H9 (cell line): ENCODE data around the gene SH3TC1. TPM values are rescaled to one million over a fixed set of nuclear protein-coding genes. Genes with fewer than 3 reads are reported as not detected.

Experiments used
- DNase-seq: peaks from one replicate; pipeline ENCODE4 v3.0.0-alpha.2; 2017
- H2AFZ ChIP-seq: one replicate; pipeline ENCODE4 v1.6.1; 2013; ENCODE audit warnings: mild to moderate bottlenecking, low read length, control low read depth, moderate library complexity
- H2AK5ac ChIP-seq: 2 replicates; pipeline ENCODE4 v1.6.1; 2013; ENCODE audit warnings: low read length, control low read depth, mixed read lengths; ENCODE audit not compliant: insufficient read length
- H2BK120ac ChIP-seq: one replicate; pipeline ENCODE4 v1.6.1; 2013; ENCODE audit warnings: low read depth, mild to moderate bottlenecking, low read length, control low read depth, inconsistent platforms; ENCODE audit not compliant: poor library complexity, severe bottlenecking
- H2BK12ac ChIP-seq: 2 replicates; pipeline ENCODE4 v1.6.1; 2013; ENCODE audit warnings: low read length, control low read depth, mixed read lengths, low read depth; ENCODE audit not compliant: insufficient read length
- H2BK15ac ChIP-seq: 2 replicates; pipeline ENCODE4 v1.6.1; 2013; ENCODE audit warnings: low read depth, low read length, control low read depth
- H2BK20ac ChIP-seq: one replicate; pipeline ENCODE4 v1.6.1; 2013; ENCODE audit warnings: low read depth, mild to moderate bottlenecking, low read length, control low read depth, inconsistent platforms; ENCODE audit not compliant: poor library complexity, severe bottlenecking
- H2BK5ac ChIP-seq: 2 replicates; pipeline ENCODE4 v1.6.1; 2013; ENCODE audit warnings: low read length, control low read depth, mixed read lengths; ENCODE audit not compliant: insufficient read length
- H3K14ac ChIP-seq: 2 replicates; pipeline ENCODE4 v1.6.1; 2013; ENCODE audit warnings: low read length, control low read depth; ENCODE audit not compliant: insufficient read depth
- H3K18ac ChIP-seq: 2 replicates; pipeline ENCODE4 v1.6.1; 2013; ENCODE audit warnings: low read depth, mild to moderate bottlenecking, mixed read lengths, low read length, control low read depth; ENCODE audit not compliant: insufficient read length
- H3K23ac ChIP-seq: 2 replicates; pipeline ENCODE4 v1.6.1; 2013; ENCODE audit warnings: low read length, control low read depth, mixed read lengths, low read depth; ENCODE audit not compliant: insufficient read length
- H3K23me2 ChIP-seq: 2 replicates; pipeline ENCODE4 v1.6.1; 2013; ENCODE audit warnings: low read depth, mild to moderate bottlenecking, mixed read lengths, low read length, control low read depth; ENCODE audit not compliant: insufficient read length, poor library complexity, severe bottlenecking
- H3K27ac ChIP-seq: 2 replicates; pipeline ENCODE4 v1.5.1; 2013; ENCODE audit warnings: low read length, control low read depth, mixed read lengths, low read depth; ENCODE audit not compliant: insufficient read length
- H3K27me3 ChIP-seq: 2 replicates; pipeline ENCODE4 v1.6.1; 2013; ENCODE audit warnings: low read length, control low read depth, inconsistent platforms; ENCODE audit not compliant: insufficient read depth
- H3K4ac ChIP-seq: 2 replicates; pipeline ENCODE4 v1.6.1; 2013; ENCODE audit warnings: low read depth, mild to moderate bottlenecking, control low read depth, inconsistent platforms, low read length, moderate library complexity
- H3K4me1 ChIP-seq: 2 replicates; pipeline ENCODE4 v1.6.1; 2013; ENCODE audit warnings: low read length, control low read depth, inconsistent platforms; ENCODE audit not compliant: insufficient read depth
- H3K4me2 ChIP-seq: 2 replicates; pipeline ENCODE4 v1.6.1; 2013; ENCODE audit warnings: low read length, control low read depth, mixed read lengths; ENCODE audit not compliant: insufficient read length, insufficient read depth
- H3K56ac ChIP-seq: 2 replicates; pipeline ENCODE4 v1.6.1; 2013; ENCODE audit warnings: low read depth, mild to moderate bottlenecking, mixed read lengths, low read length, control low read depth; ENCODE audit not compliant: insufficient read length
- H3K79me1 ChIP-seq: 2 replicates; pipeline ENCODE4 v1.6.1; 2013; ENCODE audit warnings: low read depth, mild to moderate bottlenecking, moderate library complexity, low read length, control low read depth, inconsistent platforms; ENCODE audit not compliant: insufficient read depth, poor library complexity, severe bottlenecking
- H3K79me2 ChIP-seq: 2 replicates; pipeline ENCODE4 v1.6.1; 2013; ENCODE audit warnings: low read length, control low read depth, inconsistent platforms; ENCODE audit not compliant: insufficient read depth
- H3K9ac ChIP-seq: 2 replicates; pipeline ENCODE4 v1.6.1; 2013; ENCODE audit warnings: low read length, control low read depth, mixed read lengths; ENCODE audit not compliant: insufficient read length; ENCODE audit errors: extremely low read depth
- H3K9me3 ChIP-seq: one replicate; pipeline ENCODE4 v1.6.1; 2013; ENCODE audit warnings: low read depth, low read length, inconsistent platforms; ENCODE audit not compliant: control insufficient read depth
- H3T11ph ChIP-seq: one replicate; pipeline ENCODE4 v1.6.1; 2013; ENCODE audit warnings: mild to moderate bottlenecking, low read length, control low read depth, inconsistent platforms
- H4K20me1 ChIP-seq: one replicate; pipeline ENCODE4 v1.6.1; 2013; ENCODE audit not compliant: control insufficient read depth, insufficient read length, insufficient read depth
- H4K5ac ChIP-seq: 2 replicates; pipeline ENCODE4 v1.6.1; 2013; ENCODE audit warnings: low read depth, mild to moderate bottlenecking, mixed read lengths, low read length, control low read depth; ENCODE audit not compliant: insufficient read length
- H4K8ac ChIP-seq: replicated peaks from 2 replicates; pipeline ENCODE4 v1.6.1; 2013; ENCODE audit warnings: low read length, control low read depth, mixed read lengths, low read depth; ENCODE audit not compliant: insufficient read length
- H4K91ac ChIP-seq: 2 replicates; pipeline ENCODE4 v1.6.1; 2013; ENCODE audit warnings: low read depth, mild to moderate bottlenecking, moderate library complexity, mixed read lengths, low read length, control low read depth; ENCODE audit not compliant: insufficient read length
- H3K27ac Mint-ChIP-seq, 3 experiments: 2 replicates in 2 of 3; 3 replicates in 1 of 3; pipeline ENCODE4 v1.8.0; 2020 to 2021; ENCODE audit warnings: mixed read lengths in 3 of 3, mild to moderate bottlenecking in 1 of 3, moderate library complexity in 1 of 3
- H3K27me3 Mint-ChIP-seq: 2 replicates; pipeline ENCODE4 v1.8.0; 2021; ENCODE audit warnings: low read depth, mild to moderate bottlenecking, moderate library complexity, mixed read lengths
- H3K36me3 Mint-ChIP-seq, 3 experiments: 2 replicates in 2 of 3; 3 replicates in 1 of 3; pipeline ENCODE4 v1.8.0; 2020 to 2021; ENCODE audit warnings: low read depth in 3 of 3, mixed read lengths in 3 of 3; ENCODE audit not compliant: insufficient read depth in 1 of 3
- H3K4me1 Mint-ChIP-seq, 2 experiments: 2 replicates each; pipeline ENCODE4 v1.8.0; 2020; ENCODE audit warnings: mixed read lengths in 2 of 2
- H3K4me3 Mint-ChIP-seq, 2 experiments: 2 replicates in 1 of 2; 3 replicates in 1 of 2; pipeline ENCODE4 v1.8.0; 2020 to 2021; ENCODE audit warnings: mild to moderate bottlenecking in 2 of 2, mixed read lengths in 2 of 2, moderate library complexity in 1 of 2
- H3K9me3 Mint-ChIP-seq, 2 experiments: 2 replicates in 1 of 2; 3 replicates in 1 of 2; pipeline ENCODE4 v1.8.0; 2020; ENCODE audit warnings: mild to moderate bottlenecking in 2 of 2, mixed read lengths in 2 of 2, moderate library complexity in 1 of 2
- CTCF ChIP-seq: fragments of 200-600 bp; sonication (generic); conservative IDR thresholded peaks from 3 replicates; pipeline ENCODE4 v1.8.0; 2021; ENCODE audit warnings: antibody characterized with exemption, mild to moderate bottlenecking
- WGBS: extraction: QIAGEN DNeasy Blood & Tissue Kit; methylation state at CpG from one replicate; pipeline ENCODE4 v1.1.7; 2013; ENCODE audit warnings: missing lambda C conversion rate, low lambda C conversion rate, mixed read lengths; ENCODE audit not compliant: insufficient read length; ENCODE audit errors: extremely low coverage; 5-methylcytosine and 5-hydroxymethylcytosine counted together
- total RNA-seq: library from RNA; stranded (reverse); gene quantifications from 2 replicates; pipeline ENCODE4 v1.2.1, GENCODE V29; 2021

SH3TC1 gene
- total RNA-seq, 1 experiment from 2014 or later, result 0.74 TPM

- Histone ChIP-seq H4K8ac (no peak overlapping the region), H3K14ac (no peak overlapping the region), H3K9ac (no peak overlapping the region), H3K4ac (no peak overlapping the region), H3K4me1 (no peaks in the 10 kb centered on the region), H4K20me1 (no peaks in the 10 kb centered on the region), H4K5ac (no peak overlapping the region), H3K56ac (no peak overlapping the region), H2BK15ac (no peak overlapping the region), H2BK120ac (no peak overlapping the region), H3T11ph (no peak overlapping the region), H3K18ac (no peak overlapping the region), H3K27me3 (no peaks in the 10 kb centered on the region), H3K79me2 (no peaks in the 10 kb centered on the region), H3K79me1 (no peaks in the 10 kb centered on the region), H2AK5ac (no peak overlapping the region), H4K91ac (no peak overlapping the region), H3K23me2 (no peaks in the 10 kb centered on the region), H2AFZ (no peak overlapping the region), H3K4me2 (no peak overlapping the region), H2BK5ac (no peak overlapping the region), H2BK12ac (no peak overlapping the region), H3K9me3 (no peaks in the 10 kb centered on the region), H3K27ac (no peak overlapping the region), H2BK20ac (no peak overlapping the region), H3K23ac (no peak overlapping the region)
- no CpG with 5 or more reads among the region's 14 CpGs for WGBS
- Mint-ChIP-seq H3K4me1 (peaks cover 0 to 18% of the 10 kb centered on the region in 2 experiments; a peak in 2 of 4 replicates), H3K27ac (no peak overlapping the region), H3K9me3 (no peaks in the 10 kb centered on the region; a peak in 1 of 5 replicates), H3K4me3 (no peak overlapping the region), H3K36me3 (no peaks in the 10 kb centered on the region), H3K27me3 (peaks cover 11% of the 10 kb centered on the region)
- no peak for DNase-seq
- TF ChIP-seq CTCF, result no peak
Measured at GRCh38 chr4:8264106-8264505, 65.0 kb downstream of the SH3TC1 start.
